Glutamatergic neuron (in vitro differentiated cells): ENCODE measurements around the gene LAMTOR2. TPM values are rescaled to one million over a fixed set of nuclear protein-coding genes. Genes with fewer than 3 reads are reported as not detected.

ENCODE experiments used
- DNase-seq: peaks from one replicate; pipeline ENCODE4 v3.0.0; 2022
- H3K27ac Mint-ChIP-seq: one replicate; pipeline ENCODE4 v1.8.0; 2020; ENCODE audit warnings: mild to moderate bottlenecking, mixed read lengths, inconsistent platforms; ENCODE audit not compliant: unreplicated experiment
- H3K27me3 Mint-ChIP-seq: one replicate; pipeline ENCODE4 v1.8.0; 2020; ENCODE audit warnings: mild to moderate bottlenecking, moderate library complexity, mixed read lengths, inconsistent platforms; ENCODE audit not compliant: unreplicated experiment
- H3K36me3 Mint-ChIP-seq: one replicate; pipeline ENCODE4 v1.8.0; 2020; ENCODE audit warnings: mild to moderate bottlenecking, mixed read lengths, inconsistent platforms; ENCODE audit not compliant: unreplicated experiment
- H3K4me1 Mint-ChIP-seq: one replicate; pipeline ENCODE4 v1.8.0; 2020; ENCODE audit warnings: mild to moderate bottlenecking, low read depth, mixed read lengths, inconsistent platforms; ENCODE audit not compliant: unreplicated experiment
- H3K4me3 Mint-ChIP-seq: one replicate; pipeline ENCODE4 v1.8.0; 2020; ENCODE audit warnings: mild to moderate bottlenecking, mixed read lengths, inconsistent platforms; ENCODE audit not compliant: unreplicated experiment
- H3K9me3 Mint-ChIP-seq: one replicate; pipeline ENCODE4 v1.8.0; 2020; ENCODE audit warnings: mild to moderate bottlenecking, moderate library complexity, mixed read lengths, inconsistent platforms; ENCODE audit not compliant: unreplicated experiment
- total RNA-seq: library from RNA; stranded (reverse); fragmentation: NEBNext Ultra II Directional; extraction: Animal tissue kit (Norgen Biotek cat#: 25700); gene quantifications from one replicate; pipeline ENCODE4 v1.2.1, GENCODE V29; 2021; ENCODE audit not compliant: unreplicated experiment
- TF ChIP-seq, protein P1 (sequence below): fragments of 200-600 bp; sonication (generic); IDR thresholded peaks from one replicate; pipeline ENCODE4 v1.5.0; 2021; ENCODE audit not compliant: partially characterized antibody, unreplicated experiment

LAMTOR2 gene
- total RNA-seq, 1 donor from 2014 or later = 47.0 TPM

- TF ChIP-seq, protein P1, sequence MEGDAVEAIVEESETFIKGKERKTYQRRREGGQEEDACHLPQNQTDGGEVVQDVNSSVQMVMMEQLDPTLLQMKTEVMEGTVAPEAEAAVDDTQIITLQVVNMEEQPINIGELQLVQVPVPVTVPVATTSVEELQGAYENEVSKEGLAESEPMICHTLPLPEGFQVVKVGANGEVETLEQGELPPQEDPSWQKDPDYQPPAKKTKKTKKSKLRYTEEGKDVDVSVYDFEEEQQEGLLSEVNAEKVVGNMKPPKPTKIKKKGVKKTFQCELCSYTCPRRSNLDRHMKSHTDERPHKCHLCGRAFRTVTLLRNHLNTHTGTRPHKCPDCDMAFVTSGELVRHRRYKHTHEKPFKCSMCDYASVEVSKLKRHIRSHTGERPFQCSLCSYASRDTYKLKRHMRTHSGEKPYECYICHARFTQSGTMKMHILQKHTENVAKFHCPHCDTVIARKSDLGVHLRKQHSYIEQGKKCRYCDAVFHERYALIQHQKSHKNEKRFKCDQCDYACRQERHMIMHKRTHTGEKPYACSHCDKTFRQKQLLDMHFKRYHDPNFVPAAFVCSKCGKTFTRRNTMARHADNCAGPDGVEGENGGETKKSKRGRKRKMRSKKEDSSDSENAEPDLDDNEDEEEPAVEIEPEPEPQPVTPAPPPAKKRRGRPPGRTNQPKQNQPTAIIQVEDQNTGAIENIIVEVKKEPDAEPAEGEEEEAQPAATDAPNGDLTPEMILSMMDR = peak; percentile 86
- Mint-ChIP-seq H3K9me3 (peaks cover 12% of the 10 kb centered on the region), H3K4me1 (peaks cover 28% of the 10 kb centered on the region), H3K36me3 (no peaks in the 10 kb centered on the region), H3K4me3 (peak overlapping the region; percentile 70), H3K27ac (peak overlapping the region; percentile 59), H3K27me3 (peaks cover 4% of the 10 kb centered on the region)
- DNase-seq = peak; percentile 92
Observed at GRCh38 chr1:156096640-156097391, 42.2 kb downstream of the LAMTOR2 start.

- Mint-ChIP-seq H3K27ac (no peak overlapping the region), H3K4me3 (peak overlapping the region; percentile 45), H3K9me3 (peaks cover 12% of the 10 kb centered on the region), H3K4me1 (peaks cover 28% of the 10 kb centered on the region), H3K36me3 (no peaks in the 10 kb centered on the region), H3K27me3 (peaks cover 4% of the 10 kb centered on the region)
- TF ChIP-seq, protein P1 = no peak
- DNase-seq = no peak
Observed at GRCh38 chr1:156097499-156098178, 43.1 kb downstream of the LAMTOR2 start.

- no peak overlapping the region for H3K4me3 Mint-ChIP-seq
- no peak overlapping the region for H3K27ac Mint-ChIP-seq
- peaks cover 5% of the 10 kb centered on the region for H3K27me3 Mint-ChIP-seq
- peaks cover 15% of the 10 kb centered on the region for H3K9me3 Mint-ChIP-seq
- H3K36me3 Mint-ChIP-seq = no peaks in the 10 kb centered on the region
- DNase-seq = no peak
- H3K4me1 Mint-ChIP-seq = peaks cover 32% of the 10 kb centered on the region
- TF ChIP-seq, protein P1 = no peak
Observed at GRCh38 chr1:156098784-156099183, 44.2 kb downstream of the LAMTOR2 start.

GRCh38 chr1:156099282-156099681, 44.7 kb downstream of the LAMTOR2 start:
- H3K9me3 Mint-ChIP-seq = peaks cover 15% of the 10 kb centered on the region
- no peaks in the 10 kb centered on the region for H3K36me3 Mint-ChIP-seq
- H3K4me1 Mint-ChIP-seq = peaks cover 30% of the 10 kb centered on the region
- no peak overlapping the region for H3K27ac Mint-ChIP-seq
- H3K4me3 Mint-ChIP-seq = no peak overlapping the region
- TF ChIP-seq, protein P1 = no peak
- no peak for DNase-seq
- peaks cover 6% of the 10 kb centered on the region for H3K27me3 Mint-ChIP-seq
